Ovary (tissue), 3 donors: ENCODE measurements around the gene MS4A8.

ENCODE experiments used
- EP300 ChIP-seq: sonication (generic); formaldehyde crosslinking; IDR thresholded peaks from one replicate; pipeline ENCODE4 v1.6.1; 2017; ENCODE audit warnings: antibody characterized with exemption
- POLR2A ChIP-seq: fragments of 450-650 bp; IDR thresholded peaks from one replicate; pipeline ENCODE4 v1.6.1; 2017; ENCODE audit warnings: antibody characterized with exemption, mild to moderate bottlenecking, moderate library complexity
- TF ChIP-seq, protein P1 (sequence below), 3 donors: fragments of 450-650 bp in 2 of 3; fragments of 200-600 bp in 1 of 3; IDR thresholded peaks; one replicate each; pipeline versions ENCODE4 v1.5.1 to v1.8.0; 2016 to 2022; ENCODE audit warnings: antibody characterized with exemption in 3 of 3, mild to moderate bottlenecking in 1 of 3
- donor health status: DM: no; HTN: no; CAD: no.

DNA sequence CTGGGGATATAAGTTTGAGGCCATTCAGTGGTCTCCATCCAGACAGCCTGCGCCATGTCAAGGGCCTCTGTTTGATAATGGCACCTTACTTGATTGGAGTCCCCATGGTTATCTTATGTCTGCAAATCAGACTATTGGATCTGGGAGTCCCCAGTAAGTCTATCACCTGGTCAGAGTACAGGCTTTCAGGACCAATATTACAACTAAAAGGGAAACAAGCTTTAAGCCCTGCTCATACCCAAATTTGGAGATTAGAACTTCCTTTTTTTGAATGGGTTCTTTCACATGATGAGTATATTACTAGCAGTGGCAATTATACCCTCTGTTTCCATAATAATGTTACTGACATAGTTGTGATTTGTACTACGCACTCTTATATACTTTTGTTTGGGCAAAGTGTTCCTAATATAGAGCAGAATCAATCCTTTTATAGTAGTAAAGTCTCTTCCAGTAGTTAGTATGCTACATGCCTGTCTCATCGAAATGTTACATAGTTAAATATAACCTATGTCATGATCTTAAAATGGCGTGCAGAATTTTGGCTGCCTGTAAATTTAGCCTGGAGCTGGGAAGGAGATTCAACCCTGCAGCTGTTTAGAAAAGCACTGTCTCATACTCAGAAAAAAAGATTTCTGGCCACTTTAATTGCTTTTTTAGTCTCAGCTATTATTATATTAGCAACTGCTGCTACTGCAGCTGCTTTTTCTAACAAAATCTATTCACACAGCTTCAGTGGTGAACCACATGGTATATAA, 62.2 kb downstream of the MS4A8 start:
- TF ChIP-seq, protein P1, sequence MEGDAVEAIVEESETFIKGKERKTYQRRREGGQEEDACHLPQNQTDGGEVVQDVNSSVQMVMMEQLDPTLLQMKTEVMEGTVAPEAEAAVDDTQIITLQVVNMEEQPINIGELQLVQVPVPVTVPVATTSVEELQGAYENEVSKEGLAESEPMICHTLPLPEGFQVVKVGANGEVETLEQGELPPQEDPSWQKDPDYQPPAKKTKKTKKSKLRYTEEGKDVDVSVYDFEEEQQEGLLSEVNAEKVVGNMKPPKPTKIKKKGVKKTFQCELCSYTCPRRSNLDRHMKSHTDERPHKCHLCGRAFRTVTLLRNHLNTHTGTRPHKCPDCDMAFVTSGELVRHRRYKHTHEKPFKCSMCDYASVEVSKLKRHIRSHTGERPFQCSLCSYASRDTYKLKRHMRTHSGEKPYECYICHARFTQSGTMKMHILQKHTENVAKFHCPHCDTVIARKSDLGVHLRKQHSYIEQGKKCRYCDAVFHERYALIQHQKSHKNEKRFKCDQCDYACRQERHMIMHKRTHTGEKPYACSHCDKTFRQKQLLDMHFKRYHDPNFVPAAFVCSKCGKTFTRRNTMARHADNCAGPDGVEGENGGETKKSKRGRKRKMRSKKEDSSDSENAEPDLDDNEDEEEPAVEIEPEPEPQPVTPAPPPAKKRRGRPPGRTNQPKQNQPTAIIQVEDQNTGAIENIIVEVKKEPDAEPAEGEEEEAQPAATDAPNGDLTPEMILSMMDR (IDR thresholded peaks at IDR 0.05) = no peak
- TF ChIP-seq POLR2A = no peak
- TF ChIP-seq EP300 = no peak
